ENCODE data around the gene TPST1.

TPST1 gene

GRCh38 chr7:66297579-66297978 lies 92.4 kb downstream of the TPST1 start:
- no peak overlapping the region for H3K4ac ChIP-seq (ENCODE audit: low read depth, low read length)
- no peak overlapping the region for H4K5ac ChIP-seq (ENCODE audit: low read length)
- H2BK15ac ChIP-seq (replicated peaks; ENCODE audit: low read depth), result no peak overlapping the region
- no peak overlapping the region for H3K18ac ChIP-seq (ENCODE audit: low read length)
- H3K23ac ChIP-seq (ENCODE audit: low read length), result no peak overlapping the region
- H2BK120ac ChIP-seq (ENCODE audit: low read depth, low read length), result no peak overlapping the region
- no peak overlapping the region for H3K9ac ChIP-seq (ENCODE audit: low read length)
- H3K27me3 ChIP-seq (ENCODE audit: insufficient read depth, low read length, poor library complexity), result no peaks in the 10 kb centered on the region
- no peak overlapping the region for H3K4me3 ChIP-seq (ENCODE audit: low read length)
- no peaks in the 10 kb centered on the region for H3K79me2 ChIP-seq (ENCODE audit: control insufficient read depth, insufficient read depth, low read length)
- no peak overlapping the region for H2AK5ac ChIP-seq (ENCODE audit: low read length)
- H3K56ac ChIP-seq (ENCODE audit: low read length), result no peak overlapping the region
- H3K36me3 ChIP-seq (ENCODE audit: control insufficient read depth, insufficient read depth, low read length), result no peaks in the 10 kb centered on the region
- no peaks in the 10 kb centered on the region for H3K79me1 ChIP-seq (ENCODE audit: low read length)
- H3K27ac ChIP-seq (ENCODE audit: low read depth, low read length), result no peak overlapping the region
- H3K4me2 ChIP-seq (ENCODE audit: low read length), result no peak overlapping the region
- no peak overlapping the region for H4K8ac ChIP-seq (ENCODE audit: low read depth, low read length)
- no peak overlapping the region for H2BK5ac ChIP-seq (ENCODE audit: low read length)
- H3K4me1 ChIP-seq (ENCODE audit: control insufficient read depth, low read depth, low read length), result no peaks in the 10 kb centered on the region
- no peak for DNase-seq

GRCh38 chr7:66301249-66301648 lies 96.1 kb downstream of the TPST1 start:
- WGBS (ENCODE audit: extremely low coverage, insufficient coverage, low lambda C conversion rate), result no CpG with 5 or more reads among the region's 2 CpGs
- Histone ChIP-seq H3K18ac (ENCODE audit: low read length) (no peak overlapping the region), H3K79me1 (ENCODE audit: low read length) (no peaks in the 10 kb centered on the region), H3K4me3 (ENCODE audit: low read length) (no peak overlapping the region), H3K4ac (ENCODE audit: low read depth, low read length) (no peak overlapping the region), H3K27ac (ENCODE audit: low read depth, low read length) (no peak overlapping the region), H3K9ac (ENCODE audit: low read length) (no peak overlapping the region), H3K4me1 (ENCODE audit: control insufficient read depth, low read depth, low read length) (no peaks in the 10 kb centered on the region), H2BK15ac (replicated peaks; ENCODE audit: low read depth) (no peak overlapping the region), H2AK5ac (ENCODE audit: low read length) (no peak overlapping the region), H4K5ac (ENCODE audit: low read length) (no peak overlapping the region), H2BK120ac (ENCODE audit: low read depth, low read length) (no peak overlapping the region), H3K56ac (ENCODE audit: low read length) (no peak overlapping the region), H3K79me2 (ENCODE audit: control insufficient read depth, insufficient read depth, low read length) (no peaks in the 10 kb centered on the region), H3K23ac (ENCODE audit: low read length) (no peak overlapping the region), H3K4me2 (ENCODE audit: low read length) (no peak overlapping the region), H3K36me3 (ENCODE audit: control insufficient read depth, insufficient read depth, low read length) (no peaks in the 10 kb centered on the region), H4K8ac (ENCODE audit: low read depth, low read length) (no peak overlapping the region), H2BK5ac (ENCODE audit: low read length) (no peak overlapping the region), H3K27me3 (ENCODE audit: insufficient read depth, low read length, poor library complexity) (no peaks in the 10 kb centered on the region)
- peak; percentile 81 for DNase-seq

- no peak for DNase-seq
- H4K8ac ChIP-seq (ENCODE audit: low read depth, low read length), result no peak overlapping the region
- no peak overlapping the region for H2BK120ac ChIP-seq (ENCODE audit: low read depth, low read length)
- no peaks in the 10 kb centered on the region for H3K36me3 ChIP-seq (ENCODE audit: control insufficient read depth, insufficient read depth, low read length)
- no peaks in the 10 kb centered on the region for H3K27me3 ChIP-seq (ENCODE audit: insufficient read depth, low read length, poor library complexity)
- no CpG with 5 or more reads among the region's 3 CpGs for WGBS (ENCODE audit: extremely low coverage, insufficient coverage, low lambda C conversion rate)
- no peaks in the 10 kb centered on the region for H3K4me1 ChIP-seq (ENCODE audit: control insufficient read depth, low read depth, low read length)
- no peak overlapping the region for H3K18ac ChIP-seq (ENCODE audit: low read length)
- no peak overlapping the region for H3K4me3 ChIP-seq (ENCODE audit: low read length)
- H3K79me1 ChIP-seq (ENCODE audit: low read length), result no peaks in the 10 kb centered on the region
- no peak overlapping the region for H2BK5ac ChIP-seq (ENCODE audit: low read length)
- no peak overlapping the region for H2AK5ac ChIP-seq (ENCODE audit: low read length)
- H3K4me2 ChIP-seq (ENCODE audit: low read length), result no peak overlapping the region
- no peak overlapping the region for H3K23ac ChIP-seq (ENCODE audit: low read length)
- no peak overlapping the region for H3K9ac ChIP-seq (ENCODE audit: low read length)
- H3K79me2 ChIP-seq (ENCODE audit: control insufficient read depth, insufficient read depth, low read length), result no peaks in the 10 kb centered on the region
- H3K27ac ChIP-seq (ENCODE audit: low read depth, low read length), result no peak overlapping the region
- no peak overlapping the region for H4K5ac ChIP-seq (ENCODE audit: low read length)
- H2BK15ac ChIP-seq (replicated peaks; ENCODE audit: low read depth), result no peak overlapping the region
- H3K4ac ChIP-seq (ENCODE audit: low read depth, low read length), result no peak overlapping the region
- no peak overlapping the region for H3K56ac ChIP-seq (ENCODE audit: low read length)
These were observed 96.6 kb downstream of the TPST1 start for GRCh38 chr7:66301737-66302136.

GRCh38 chr7:66303454-66304155 lies 98.5 kb downstream of the TPST1 start:
- no peak overlapping the region for H4K5ac ChIP-seq (ENCODE audit: low read length)
- H3K27ac ChIP-seq (ENCODE audit: low read depth, low read length), result no peak overlapping the region

GRCh38 chr7:66304536-66304935 lies 99.4 kb downstream of the TPST1 start:
- DNase-seq, result no peak
- Histone ChIP-seq H3K27me3 (ENCODE audit: insufficient read depth, low read length, poor library complexity) (no peaks in the 10 kb centered on the region), H3K4ac (ENCODE audit: low read depth, low read length) (no peak overlapping the region), H3K56ac (ENCODE audit: low read length) (no peak overlapping the region), H2BK5ac (ENCODE audit: low read length) (no peak overlapping the region), H2AK5ac (ENCODE audit: low read length) (no peak overlapping the region), H2BK15ac (replicated peaks; ENCODE audit: low read depth) (no peak overlapping the region), H3K18ac (ENCODE audit: low read length) (no peak overlapping the region), H3K4me3 (ENCODE audit: low read length) (no peak overlapping the region), H4K5ac (ENCODE audit: low read length) (no peak overlapping the region), H3K79me1 (ENCODE audit: low read length) (no peaks in the 10 kb centered on the region), H3K4me1 (ENCODE audit: control insufficient read depth, low read depth, low read length) (no peaks in the 10 kb centered on the region), H3K27ac (ENCODE audit: low read depth, low read length) (no peak overlapping the region), H3K79me2 (ENCODE audit: control insufficient read depth, insufficient read depth, low read length) (no peaks in the 10 kb centered on the region), H3K36me3 (ENCODE audit: control insufficient read depth, insufficient read depth, low read length) (no peaks in the 10 kb centered on the region), H3K23ac (ENCODE audit: low read length) (no peak overlapping the region), H3K4me2 (ENCODE audit: low read length) (no peak overlapping the region), H2BK120ac (ENCODE audit: low read depth, low read length) (no peak overlapping the region), H3K9ac (ENCODE audit: low read length) (no peak overlapping the region), H4K8ac (ENCODE audit: low read depth, low read length) (no peak overlapping the region)
- no CpG with 5 or more reads among the region's 4 CpGs for WGBS (ENCODE audit: extremely low coverage, insufficient coverage, low lambda C conversion rate)

More at GRCh38 chr7:66303454-66304155, 98.5 kb downstream of the TPST1 start:
- Histone ChIP-seq H3K18ac (ENCODE audit: low read length) (no peak overlapping the region), H3K36me3 (ENCODE audit: control insufficient read depth, insufficient read depth, low read length) (no peaks in the 10 kb centered on the region), H4K8ac (ENCODE audit: low read depth, low read length) (no peak overlapping the region), H3K79me1 (ENCODE audit: low read length) (no peaks in the 10 kb centered on the region), H3K27me3 (ENCODE audit: insufficient read depth, low read length, poor library complexity) (no peaks in the 10 kb centered on the region), H3K4me2 (ENCODE audit: low read length) (no peak overlapping the region), H2BK15ac (replicated peaks; ENCODE audit: low read depth) (no peak overlapping the region), H2AK5ac (ENCODE audit: low read length) (no peak overlapping the region), H3K23ac (ENCODE audit: low read length) (no peak overlapping the region), H3K4ac (ENCODE audit: low read depth, low read length) (no peak overlapping the region), H3K4me1 (ENCODE audit: control insufficient read depth, low read depth, low read length) (no peaks in the 10 kb centered on the region), H3K4me3 (ENCODE audit: low read length) (no peak overlapping the region), H2BK5ac (ENCODE audit: low read length) (no peak overlapping the region), H2BK120ac (ENCODE audit: low read depth, low read length) (no peak overlapping the region), H3K56ac (ENCODE audit: low read length) (no peak overlapping the region), H3K9ac (ENCODE audit: low read length) (no peak overlapping the region), H3K79me2 (ENCODE audit: control insufficient read depth, insufficient read depth, low read length) (no peaks in the 10 kb centered on the region)
- WGBS (ENCODE audit: extremely low coverage, insufficient coverage, low lambda C conversion rate), result no CpG with 5 or more reads among the region's 8 CpGs
- DNase-seq, result no peak

GRCh38 chr7:66306243-66306642 lies 101.1 kb downstream of the TPST1 start:
- no peak overlapping the region for H3K4me2 ChIP-seq (ENCODE audit: low read length)
- no peak overlapping the region for H2BK5ac ChIP-seq (ENCODE audit: low read length)
- H3K18ac ChIP-seq (ENCODE audit: low read length), result no peak overlapping the region
- H3K9ac ChIP-seq (ENCODE audit: low read length), result no peak overlapping the region
- no peaks in the 10 kb centered on the region for H3K36me3 ChIP-seq (ENCODE audit: control insufficient read depth, insufficient read depth, low read length)
- no peak overlapping the region for H2AK5ac ChIP-seq (ENCODE audit: low read length)
- H3K27ac ChIP-seq (ENCODE audit: low read depth, low read length), result no peak overlapping the region
- no peaks in the 10 kb centered on the region for H3K79me2 ChIP-seq (ENCODE audit: control insufficient read depth, insufficient read depth, low read length)
- no CpG with 5 or more reads among the region's 2 CpGs for WGBS (ENCODE audit: extremely low coverage, insufficient coverage, low lambda C conversion rate)
- H3K27me3 ChIP-seq (ENCODE audit: insufficient read depth, low read length, poor library complexity), result no peaks in the 10 kb centered on the region
- H4K8ac ChIP-seq (ENCODE audit: low read depth, low read length), result no peak overlapping the region
- H3K4me1 ChIP-seq (ENCODE audit: control insufficient read depth, low read depth, low read length), result no peaks in the 10 kb centered on the region
- no peak overlapping the region for H3K4ac ChIP-seq (ENCODE audit: low read depth, low read length)
- no peak overlapping the region for H2BK15ac ChIP-seq (replicated peaks; ENCODE audit: low read depth)
- no peak overlapping the region for H2BK120ac ChIP-seq (ENCODE audit: low read depth, low read length)
- no peak overlapping the region for H3K56ac ChIP-seq (ENCODE audit: low read length)
- H4K5ac ChIP-seq (ENCODE audit: low read length), result no peak overlapping the region
- H3K4me3 ChIP-seq (ENCODE audit: low read length), result no peak overlapping the region
- no peak overlapping the region for H3K23ac ChIP-seq (ENCODE audit: low read length)
- DNase-seq, result no peak
- H3K79me1 ChIP-seq (ENCODE audit: low read length), result no peaks in the 10 kb centered on the region
